ENCODE results near the gene TRIM72. TPM values are rescaled to one million over a fixed set of nuclear protein-coding genes. Genes with fewer than 3 reads are reported as not detected.

Gene TRIM72
- total RNA-seq, 1 experiment from 2014 or later = 1.2 TPM

GRCh38 chr16:31250782-31251384 lies 37.0 kb downstream of the TRIM72 start:
- Histone ChIP-seq H2BK15ac (ENCODE audit: low read depth, low read length) (no peak overlapping the region), H3K4me1 (ENCODE audit: insufficient read depth, low read length) (peaks cover 6% of the 10 kb centered on the region; the same call in 1 of the 2 replicates), H3T11ph (ENCODE audit: low read length) (no peak overlapping the region), H3K79me2 (ENCODE audit: insufficient read depth, low read length) (no peaks in the 10 kb centered on the region), H2BK20ac (ENCODE audit: low read depth, low read length, poor library complexity, severe bottlenecking) (no peak overlapping the region), H3K9me3 (ENCODE audit: control insufficient read depth, low read depth, low read length) (no peaks in the 10 kb centered on the region), H3K23me2 (ENCODE audit: insufficient read length, low read depth, low read length, poor library complexity, severe bottlenecking) (no peaks in the 10 kb centered on the region), H4K91ac (ENCODE audit: insufficient read length, low read depth, low read length) (no peak overlapping the region), H3K79me1 (ENCODE audit: insufficient read depth, low read depth, low read length, poor library complexity, severe bottlenecking) (no peaks in the 10 kb centered on the region), H3K23ac (ENCODE audit: insufficient read length, low read depth, low read length) (no peak overlapping the region), H3K56ac (ENCODE audit: insufficient read length, low read depth, low read length) (no peak overlapping the region), H3K18ac (ENCODE audit: insufficient read length, low read depth, low read length) (no peak overlapping the region), H3K4me2 (ENCODE audit: insufficient read depth, insufficient read length, low read length) (no peak overlapping the region), H2AK5ac (ENCODE audit: insufficient read length, low read length) (no peak overlapping the region), H3K27ac (ENCODE audit: insufficient read length, low read depth, low read length) (no peak overlapping the region), H3K9ac (ENCODE audit: extremely low read depth, insufficient read length, low read length) (no peak overlapping the region), H4K20me1 (ENCODE audit: control insufficient read depth, insufficient read depth, insufficient read length) (no peaks in the 10 kb centered on the region), H2BK5ac (ENCODE audit: insufficient read length, low read length) (no peak overlapping the region), H4K5ac (ENCODE audit: insufficient read length, low read depth, low read length) (no peak overlapping the region), H2BK120ac (ENCODE audit: low read depth, low read length, poor library complexity, severe bottlenecking) (no peak overlapping the region), H3K14ac (ENCODE audit: insufficient read depth, low read length) (no peak overlapping the region), H4K8ac (replicated peaks; ENCODE audit: insufficient read length, low read depth, low read length) (no peak overlapping the region), H2BK12ac (ENCODE audit: insufficient read length, low read depth, low read length) (no peak overlapping the region), H2AFZ (ENCODE audit: low read length) (no peak overlapping the region), H3K27me3 (ENCODE audit: insufficient read depth, low read length) (no peaks in the 10 kb centered on the region), H3K4ac (ENCODE audit: low read depth, low read length) (no peak overlapping the region)
- no peaks in the 10 kb centered on the region for H3K27me3 Mint-ChIP-seq (ENCODE audit: low read depth)
- H3K36me3 Mint-ChIP-seq (ENCODE audit: insufficient read depth in 1 of 3, low read depth in 3 of 3) = no peaks in the 10 kb centered on the region
- TF ChIP-seq CTCF (conservative IDR thresholded peaks at IDR 0.05) = no peak
- H3K4me1 Mint-ChIP-seq = peaks cover 27 to 33% of the 10 kb centered on the region in 2 experiments
- no peak for DNase-seq
- no peaks in the 10 kb centered on the region; a peak in 1 of 5 replicates for H3K9me3 Mint-ChIP-seq
- H3K27ac Mint-ChIP-seq = no peak overlapping the region
- no CpG with 5 or more reads among the region's 7 CpGs for WGBS (ENCODE audit: extremely low coverage, insufficient read length, low lambda C conversion rate)
- H3K4me3 Mint-ChIP-seq = no peak overlapping the region
